ENCODE results near the gene DCLK1.

GRCh38 chr13:35836446-35836845 lies 294.7 kb downstream of the DCLK1 start:
- no peak for TF ChIP-seq YY1 (IDR thresholded peaks at IDR 0.05; ENCODE audit: extremely low read depth, insufficient replicate concordance, low read depth, low read length)
- no peak for TF ChIP-seq CTCF (IDR thresholded peaks at IDR 0.05 in 2 of 3, conservative IDR thresholded peaks at IDR 0.05 in 1 of 3; ENCODE audit: borderline replicate concordance in 1 of 3, insufficient read depth in 1 of 3, low read depth in 2 of 3, low read length in 2 of 3)
- TF ChIP-seq POLR2A (IDR thresholded peaks at IDR 0.05; ENCODE audit: borderline replicate concordance, extremely low read depth, insufficient read depth, insufficient read length): no peak
- TF ChIP-seq POLR2AphosphoS5 (IDR thresholded peaks at IDR 0.05; ENCODE audit: low read depth, low read length): no peak
- TF ChIP-seq EZH2 (IDR thresholded peaks at IDR 0.05): no peak
- no peak for TF ChIP-seq REST (IDR thresholded peaks at IDR 0.05; ENCODE audit: low read depth)
- TF ChIP-seq ZFX (IDR thresholded peaks at IDR 0.05): no peak
- TF ChIP-seq SP1 (IDR thresholded peaks at IDR 0.05; ENCODE audit: low read depth): no peak
- no peak for TF ChIP-seq EZH2phosphoT487 (IDR thresholded peaks at IDR 0.05; ENCODE audit: borderline replicate concordance)
